Ovary (tissue), 3 donors: ENCODE data around the gene ARHGAP23.

ENCODE experiments used
- CTCF ChIP-seq, 3 donors: fragments of 450-650 bp in 2 of 3; fragments of 200-600 bp in 1 of 3; IDR thresholded peaks; one replicate each; pipeline versions ENCODE4 v1.5.1 to v1.8.0; 2016 to 2022; ENCODE audit warnings: antibody characterized with exemption in 3 of 3, mild to moderate bottlenecking in 1 of 3
- EP300 ChIP-seq: sonication (generic); formaldehyde crosslinking; IDR thresholded peaks from one replicate; pipeline ENCODE4 v1.6.1; 2017; ENCODE audit warnings: antibody characterized with exemption
- POLR2A ChIP-seq: fragments of 450-650 bp; IDR thresholded peaks from one replicate; pipeline ENCODE4 v1.6.1; 2017; ENCODE audit warnings: antibody characterized with exemption, mild to moderate bottlenecking, moderate library complexity
- donor health status: DM: no; HTN: no; CAD: no.

DNA sequence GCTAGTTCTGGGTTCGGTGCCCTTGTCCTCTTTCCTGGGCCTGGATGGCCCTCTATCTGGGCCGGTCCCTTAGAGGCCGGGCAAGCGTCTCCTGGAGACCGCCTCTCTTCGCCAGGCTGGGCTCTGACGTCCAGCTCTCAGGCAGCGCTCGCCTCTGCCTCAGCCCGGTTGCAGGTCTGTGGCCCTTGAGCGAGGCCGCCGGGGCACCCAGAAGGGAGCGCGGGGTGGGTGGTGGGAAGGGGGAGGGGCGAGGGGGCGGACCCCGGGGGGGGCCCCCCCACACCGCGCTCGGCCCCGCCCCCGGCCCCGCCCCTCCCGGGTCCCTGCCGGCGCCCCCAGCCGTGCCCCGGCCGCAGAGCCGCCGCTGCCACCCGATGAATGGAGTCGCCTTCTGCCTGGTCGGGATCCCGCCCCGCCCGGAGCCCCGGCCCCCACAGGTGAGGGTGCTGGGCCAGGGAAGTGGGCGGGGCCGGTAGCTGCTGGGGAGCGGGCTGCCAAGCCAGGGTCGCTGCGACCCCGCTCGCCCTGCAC lies at the start of gene ARHGAP23:
- no peak for TF ChIP-seq CTCF (IDR thresholded peaks at IDR 0.05)
- no peak for TF ChIP-seq EP300
- no peak for TF ChIP-seq POLR2A
